ENCODE data around the gene DDX1. TPM values are rescaled to one million over a fixed set of nuclear protein-coding genes. Genes with fewer than 3 reads are reported as not detected.
"Not testable (repeated sequence)": the region's sequence is repeated elsewhere in the genome, so short reads cannot be mapped to it uniquely, and the experiment has no call there.

The DDX1 gene
- total and polyA plus RNA-seq, 10 of the 15 experiments (the other 5 are each of a cell fraction or from before 2014, with no cell fraction given): 53.2 to 134 (median 85.6) TPM

GRCh38 chr2:15679386-15679924 is 87.8 kb downstream of the DDX1 start:
- H3K27me3 ChIP-seq (replicated peaks in 1 of 2; ENCODE audit: control insufficient read depth in 2 of 2, insufficient read depth in 2 of 2, low read length in 1 of 2): no peaks in the 10 kb centered on the region; a peak in 1 of 4 replicates
- no peak for FAIRE-seq
- TF ChIP-seq FOXM1 (IDR thresholded peaks at IDR 0.05; ENCODE audit: low read depth, low read length) (no peak), ZNF217 (IDR thresholded peaks at IDR 0.05) (no peak), CHD2 (IDR thresholded peaks at IDR 0.05; ENCODE audit: borderline replicate concordance, low read depth, low read length) (no peak), SREBF1 (IDR thresholded peaks at IDR 0.05; ENCODE audit: low read length) (no peak)
- no peak for ATAC-seq
- H3K79me2 ChIP-seq (ENCODE audit: control insufficient read depth, insufficient read depth, low read length): no peaks in the 10 kb centered on the region
- CTCF ChIA-PET: no interaction called here
- no peak for DNase-seq (ENCODE audit: low read depth, low spot score)
- 27% methylated on average over 3 of the region's 3 CpGs for WGBS (ENCODE audit: insufficient coverage, insufficient replicate concordance, low lambda C conversion rate, missing lambda C conversion rate)
- no TSS peak for BruUV-seq (replicated peaks)
- H3K27ac ChIP-seq (ENCODE audit: control insufficient read depth, insufficient read depth): no peak overlapping the region
- no peak overlapping the region for H3K9ac ChIP-seq (ENCODE audit: control insufficient read depth, insufficient read depth, low read length)
- no peaks in the 10 kb centered on the region for H4K20me1 ChIP-seq (ENCODE audit: control insufficient read depth, insufficient read depth)
- POLR2A ChIA-PET: no interaction called here
- SMC1A ChIA-PET (ENCODE audit: uncharacterized antibody, unreplicated experiment): no interaction called here
- no peaks in the 10 kb centered on the region for H3K4me1 ChIP-seq (ENCODE audit: control insufficient read depth, insufficient read depth, low read length)
- H3K4me2 ChIP-seq (ENCODE audit: control insufficient read depth, insufficient read depth): no peak overlapping the region
- in situ Hi-C loops (cut with MboI): no loop called here
- no peaks in the 10 kb centered on the region for H3K36me3 ChIP-seq (ENCODE audit: control insufficient read depth in 2 of 2, insufficient read depth in 2 of 2, low read length in 1 of 2)
- H3K9me3 ChIP-seq (replicated peaks; ENCODE audit: control insufficient read depth, insufficient read depth, low read length): no peaks in the 10 kb centered on the region
- RAD21 ChIA-PET (ENCODE audit: unreplicated experiment): no interaction called here
- H2AFZ ChIP-seq (ENCODE audit: control insufficient read depth, low read depth, low read length): no peak overlapping the region
- intact Hi-C loops (cut with micrococcal nuclease; ENCODE audit: unreplicated experiment): no loop called here
- H3K4me3 ChIP-seq: no peak overlapping the region

- H3K27me3 ChIP-seq (replicated peaks in 1 of 2; ENCODE audit: control insufficient read depth in 2 of 2, insufficient read depth in 2 of 2, low read length in 1 of 2); H3K4me3 ChIP-seq; RAD21 ChIA-PET (ENCODE audit: unreplicated experiment); H3K36me3 ChIP-seq (ENCODE audit: control insufficient read depth in 2 of 2, insufficient read depth in 2 of 2, low read length in 1 of 2); H3K9me3 ChIP-seq (replicated peaks; ENCODE audit: control insufficient read depth, insufficient read depth, low read length); SMC1A ChIA-PET (ENCODE audit: uncharacterized antibody, unreplicated experiment); ATAC-seq; CTCF ChIA-PET; H2AFZ ChIP-seq (ENCODE audit: control insufficient read depth, low read depth, low read length); H3K4me2 ChIP-seq (ENCODE audit: control insufficient read depth, insufficient read depth); BruUV-seq (replicated peaks); intact Hi-C loops (cut with micrococcal nuclease; ENCODE audit: unreplicated experiment); in situ Hi-C loops (cut with MboI); POLR2A ChIA-PET; H3K9ac ChIP-seq (ENCODE audit: control insufficient read depth, insufficient read depth, low read length); H3K79me2 ChIP-seq (ENCODE audit: control insufficient read depth, insufficient read depth, low read length); H3K4me1 ChIP-seq (ENCODE audit: control insufficient read depth, insufficient read depth, low read length); H4K20me1 ChIP-seq (ENCODE audit: control insufficient read depth, insufficient read depth); DNase-seq (ENCODE audit: low read depth, low spot score); FAIRE-seq; H3K27ac ChIP-seq (ENCODE audit: control insufficient read depth, insufficient read depth): not testable (repeated sequence)
- 97% methylated on average over 7 of the region's 33 CpGs for WGBS (ENCODE audit: insufficient coverage, insufficient replicate concordance, low lambda C conversion rate, missing lambda C conversion rate)
These were observed 88.5 kb downstream of the DDX1 start for GRCh38 chr2:15680132-15680531.

Other genes starting within 250 kb of the DDX1 start
- 32.5 and 33.2 TPM in 2 replicates for gene NBAS, start 30.5 kb upstream of the DDX1 start, total RNA-seq (2014; rRNA removed)
- 32.7 and 33.4 TPM in 2 replicates for gene NBAS, start 30.5 kb upstream of the DDX1 start, total RNA-seq (2014; rRNA removed; fragmentation: Illumina TruSeq; extraction: Trizol)
- 28.5 and 33.1 TPM in 2 replicates for gene NBAS, start 30.5 kb upstream of the DDX1 start, total RNA-seq (2021)
- 31.0 and 33.1 TPM in 2 replicates for gene NBAS, start 30.5 kb upstream of the DDX1 start, polyA plus RNA-seq (2011; rRNA removed)
- 21.3 and 22.6 TPM in 2 replicates for gene NBAS, start 30.5 kb upstream of the DDX1 start, polyA plus RNA-seq (2014; fragmentation: Illumina TruSeq; extraction: Trizol)
- gene NBAS, start 30.5 kb upstream of the DDX1 start, polyA plus RNA-seq (2014; fragmentation: Nextera tagmentation; extraction: Ambion mirVana): 1 to 10 TPM; 4.3 to 8.5 TPM
- 15.7 and 17.0 TPM in 2 replicates for gene NBAS, start 30.5 kb upstream of the DDX1 start, polyA plus RNA-seq (2014; rRNA removed)
- gene NBAS, start 30.5 kb upstream of the DDX1 start, polyA plus RNA-seq (2016; fragmentation: Nextera tagmentation; extraction: Ambion mirVana): 10 to 100 TPM; 16.2 to 19.0 TPM